EL (cell line): ENCODE results near the gene DNTT.

Experiments used
- DNase-seq: peaks from one replicate; pipeline ENCODE4 v3.0.0-alpha.2; 2016

The DNTT gene

DNA sequence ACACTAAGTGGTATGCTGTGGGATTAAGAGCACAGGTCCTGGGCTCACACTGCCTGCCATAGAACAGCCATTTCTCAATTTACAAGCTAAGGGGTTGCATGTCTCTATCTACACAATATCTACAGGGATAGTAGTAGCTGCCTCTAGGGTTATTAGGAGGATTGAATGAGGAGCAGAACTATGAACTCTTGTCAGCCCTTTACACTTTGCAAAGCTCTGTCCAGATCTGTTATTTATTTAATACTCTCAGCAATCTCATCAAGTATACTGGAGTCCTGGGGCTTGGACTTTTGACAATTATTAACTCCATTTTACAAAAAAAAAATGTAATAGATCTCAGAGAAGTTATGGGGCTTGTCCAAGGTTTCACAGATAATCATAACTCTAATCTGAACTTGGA, 47.8 kb downstream of the DNTT start:
- DNase-seq: no peak

DNA sequence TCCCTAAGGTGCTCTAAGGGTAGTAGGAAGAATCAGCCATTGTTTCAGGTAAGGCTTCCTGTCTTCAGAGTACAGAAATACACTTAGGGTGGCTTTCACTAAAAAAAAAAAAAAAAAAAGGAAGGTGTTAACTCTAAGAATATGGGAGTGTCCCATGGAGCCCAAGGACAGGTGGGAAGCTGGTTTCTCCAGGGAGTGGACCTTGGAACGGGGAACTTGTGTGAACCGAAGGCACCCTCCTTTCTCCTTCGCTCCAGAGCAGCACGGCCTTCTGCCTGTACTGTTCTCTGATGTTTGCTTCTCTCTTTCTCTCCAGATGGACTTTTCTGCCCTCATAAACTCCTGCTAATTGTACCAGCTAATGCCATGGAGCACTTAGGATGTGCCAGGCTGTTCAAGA, 48.3 kb downstream of the DNTT start:
- DNase-seq: no peak

DNA sequence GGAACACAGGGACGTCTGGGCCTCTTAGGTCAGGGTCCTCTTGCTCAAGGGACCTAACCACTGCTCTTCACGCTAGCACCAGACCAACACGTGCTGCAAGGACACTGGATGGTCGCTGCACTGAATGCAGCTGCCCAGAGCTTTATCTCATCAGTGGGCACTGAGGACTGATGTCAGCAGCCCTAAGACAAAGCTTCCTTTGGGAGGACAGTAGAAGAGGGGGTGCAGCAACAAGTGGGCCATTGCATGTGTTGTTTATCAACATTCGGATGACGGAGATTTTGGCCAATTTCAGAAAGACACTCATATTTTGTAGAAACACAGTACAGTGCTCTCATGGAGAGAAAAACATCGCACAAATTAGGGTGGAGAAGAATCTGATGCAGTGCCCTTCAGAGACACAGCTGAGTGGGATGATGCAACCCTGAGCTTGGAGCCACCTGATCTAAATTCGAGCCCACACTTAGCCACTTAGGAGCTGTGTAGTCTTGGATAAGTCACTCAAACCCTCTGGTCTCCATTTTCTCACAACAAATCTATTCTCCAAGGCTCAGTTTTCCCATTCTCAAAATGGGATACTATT, 52.9 kb downstream of the DNTT start:
- no peak for DNase-seq

DNA sequence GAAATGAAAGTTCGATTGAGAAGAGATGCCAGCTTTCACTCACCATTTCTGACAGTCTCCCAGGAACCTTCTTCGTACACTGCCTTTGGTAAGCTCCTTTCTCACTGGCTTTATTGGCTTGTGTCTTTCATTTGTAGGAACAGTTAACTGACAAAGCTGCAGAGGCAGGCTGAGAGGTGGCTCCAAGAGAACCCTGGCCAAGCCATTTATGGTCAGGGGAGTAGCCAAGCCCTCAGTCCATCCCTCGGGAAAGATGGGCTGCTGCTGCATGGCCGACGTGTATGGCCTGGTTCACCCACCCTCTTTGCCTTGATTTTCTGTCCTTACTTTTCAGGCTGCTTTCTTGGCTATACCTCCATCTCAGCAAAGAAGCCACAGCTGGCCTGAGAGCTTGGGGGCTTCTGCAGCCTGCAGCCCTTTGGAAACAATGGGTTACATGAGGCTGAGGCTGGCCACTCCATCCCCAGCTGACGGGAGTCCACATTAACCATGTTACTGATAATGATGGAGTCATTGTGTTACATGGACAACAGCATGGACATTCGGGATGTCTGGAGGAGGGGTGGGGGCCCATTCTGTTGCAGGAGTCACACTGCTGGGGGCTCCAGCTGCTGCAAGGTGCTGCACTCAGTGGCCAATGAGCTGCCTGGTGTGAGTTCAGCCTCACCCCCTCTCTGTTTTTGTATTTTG, 54.8 kb downstream of the DNTT start, which contains the start of gene OPALIN:
OPALIN (minus strand) TSS at position 152 of the 690 bp plus-strand sequence; CDS start at position 46, 106 bp downstream.
- DNase-seq: no peak

DNA sequence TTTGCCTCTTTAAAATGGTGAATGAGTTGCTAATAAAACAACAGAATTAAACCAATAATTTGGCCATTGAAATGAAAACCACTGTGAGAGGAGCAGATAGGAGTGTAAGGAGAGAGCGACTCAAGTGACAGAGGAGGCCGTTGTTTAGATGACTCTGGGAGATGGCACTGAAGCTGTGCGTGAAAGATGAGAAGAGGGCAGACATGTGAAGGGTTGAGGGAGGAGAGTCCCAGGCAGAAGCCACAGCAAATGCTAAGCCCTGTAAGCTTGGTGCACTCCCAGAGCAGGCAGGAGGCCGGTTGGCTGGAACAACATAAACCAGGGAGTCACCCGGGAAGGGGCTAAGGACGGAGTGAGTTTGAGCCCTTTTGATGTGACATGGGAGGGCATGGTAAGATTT, 55.4 kb downstream of the DNTT start:
- no peak for DNase-seq

DNA sequence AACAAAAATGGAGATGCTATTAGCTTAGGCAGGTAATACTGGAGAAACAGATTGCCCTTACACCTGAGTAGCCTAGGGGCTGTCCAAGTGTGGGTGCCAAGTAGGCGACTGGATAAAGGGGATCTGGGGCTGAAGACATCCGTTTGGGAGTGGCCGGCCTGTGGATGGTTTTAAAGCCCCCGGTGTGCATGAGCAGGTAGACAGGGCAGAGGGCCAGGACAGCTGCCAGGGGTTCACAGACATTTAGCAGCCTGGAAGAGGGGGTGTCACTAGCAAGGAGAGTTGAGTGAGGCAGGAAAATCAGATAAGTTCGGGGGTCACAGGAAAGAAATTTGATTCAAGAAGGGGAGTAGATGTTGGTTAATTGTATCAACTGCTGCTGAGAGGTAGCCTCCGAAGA, 56.1 kb downstream of the DNTT start:
- no peak for DNase-seq

DNA sequence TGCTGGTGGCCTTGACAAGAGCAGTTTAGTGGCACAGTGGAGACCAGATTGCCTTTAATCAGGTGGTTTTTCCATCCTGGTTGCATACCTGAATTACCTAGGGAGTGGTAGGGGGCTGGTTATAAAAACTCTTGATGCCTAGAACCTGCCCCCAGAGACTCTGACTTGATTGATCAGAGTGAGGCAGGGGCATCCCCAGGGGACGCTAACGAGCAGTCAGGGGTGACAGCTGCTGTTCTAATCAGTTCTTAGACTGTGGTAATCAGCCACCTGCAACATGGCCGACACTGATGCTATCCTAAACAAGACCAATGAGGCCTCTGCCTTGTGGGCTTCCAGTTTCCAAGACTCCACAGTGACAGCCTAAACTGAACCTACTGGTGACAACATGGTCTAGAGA, 56.5 kb downstream of the DNTT start:
- DNase-seq: no peak

DNA sequence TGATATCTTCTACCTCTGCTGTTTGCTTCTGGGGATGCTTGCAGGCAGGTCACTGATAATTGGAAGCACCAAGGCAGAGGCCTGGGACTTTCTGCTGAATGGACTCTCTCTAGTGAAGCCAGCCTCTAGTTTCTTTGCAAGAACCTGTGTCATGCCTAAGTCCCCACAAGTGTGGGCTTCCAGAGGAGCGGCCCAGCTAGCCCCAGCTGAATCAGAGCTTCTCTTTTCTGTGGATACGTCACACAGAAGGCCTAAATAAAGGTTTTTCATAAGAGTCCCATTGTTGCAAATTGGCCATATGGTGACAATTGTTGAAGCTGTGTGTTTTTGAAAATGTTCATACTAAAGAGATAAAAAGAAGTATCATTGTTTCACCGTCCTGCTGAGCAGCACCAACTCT, 61.3 kb downstream of the DNTT start:
- DNase-seq: no peak

DNA sequence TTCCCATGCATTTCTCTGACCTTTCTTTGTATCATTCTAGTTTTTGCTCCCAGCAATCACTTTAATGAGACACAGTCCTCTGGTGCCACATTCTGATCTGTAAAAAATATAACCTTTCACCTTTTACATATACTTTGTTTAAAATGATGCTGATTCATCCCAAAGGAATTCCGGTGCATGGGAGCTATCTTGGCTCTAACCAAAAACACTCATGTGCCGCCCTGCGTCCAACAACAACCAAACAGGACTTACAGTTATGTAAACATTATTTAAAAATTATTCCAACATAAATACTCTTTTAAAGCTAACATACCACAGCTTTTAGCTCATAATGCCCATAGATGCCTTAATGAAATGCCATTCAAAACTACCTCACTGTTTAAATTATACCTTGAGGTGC, 62.3 kb downstream of the DNTT start:
- DNase-seq: peak; percentile 57

DNA sequence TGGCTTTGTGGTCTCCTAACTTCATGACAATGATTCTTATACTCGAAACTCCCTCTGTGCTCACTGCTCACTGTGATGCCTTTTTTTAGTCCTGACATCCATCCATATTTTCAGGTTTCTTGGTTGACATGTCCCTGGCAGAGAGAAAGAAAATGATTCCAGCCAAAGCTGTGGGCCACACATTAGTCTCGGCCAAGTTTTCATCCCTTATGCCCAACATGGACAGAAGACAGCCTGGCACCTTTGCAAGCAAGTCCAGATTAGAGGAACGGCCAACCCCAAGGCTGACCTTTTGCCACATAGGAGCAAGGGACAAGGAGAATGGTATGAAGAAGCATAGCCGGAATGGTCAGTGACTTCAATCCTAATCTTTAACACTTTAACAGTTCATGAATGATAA, 63.2 kb downstream of the DNTT start:
- no peak for DNase-seq

DNA sequence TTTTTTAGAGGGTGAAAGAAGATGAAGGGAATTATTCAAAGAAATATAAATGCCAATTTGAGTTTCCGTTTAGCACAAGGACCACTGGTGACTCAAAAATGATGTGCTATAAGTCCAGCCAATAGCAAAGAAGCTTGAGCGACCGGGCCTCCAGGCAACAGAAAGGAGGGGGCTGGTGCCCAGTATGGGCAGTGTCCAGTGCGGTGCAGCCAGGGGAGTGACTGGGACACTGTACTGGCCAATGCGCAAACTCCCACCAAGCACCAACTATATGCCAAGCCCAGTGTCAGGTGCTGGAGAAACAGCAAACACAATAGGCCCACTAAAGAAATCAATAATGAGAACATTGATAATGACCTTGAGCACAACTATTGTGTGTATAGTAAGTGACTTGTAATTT, 64.7 kb downstream of the DNTT start:
- no peak for DNase-seq

DNA sequence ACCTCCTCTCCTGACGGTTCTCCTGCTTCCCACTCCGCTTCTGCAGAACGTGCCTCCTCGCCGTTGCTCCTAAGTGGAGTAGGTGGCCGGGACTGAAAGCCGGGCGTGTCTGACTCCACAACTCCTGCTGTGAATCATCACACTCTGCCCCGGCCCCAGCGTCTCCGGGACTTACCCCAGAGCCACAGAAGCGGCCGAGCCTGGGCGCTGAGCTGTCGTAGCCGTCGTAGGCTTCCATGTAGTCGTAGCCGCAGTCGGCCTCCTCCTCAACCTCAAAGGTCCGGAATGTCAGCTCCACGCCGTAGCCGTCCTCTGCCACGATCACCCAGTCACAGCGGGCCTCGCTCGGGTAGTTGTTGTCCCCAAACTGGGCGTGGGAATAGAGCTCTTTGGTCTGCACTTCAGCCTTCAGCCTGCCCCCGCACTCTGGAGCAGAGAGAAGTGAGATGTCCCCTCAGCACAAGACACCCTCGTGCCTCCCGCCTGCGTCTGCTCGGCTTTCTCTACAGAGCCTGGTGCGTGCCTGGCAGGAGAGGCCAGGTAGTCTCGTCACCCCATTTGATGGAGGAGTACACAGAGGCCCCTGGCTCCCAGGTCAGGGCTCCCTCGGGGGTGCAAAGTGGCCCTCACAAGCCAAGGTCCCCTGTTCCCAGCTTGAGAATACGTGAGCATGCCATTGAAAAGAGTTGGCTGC, 65.8 kb downstream of the DNTT start:
- no peak for DNase-seq

DNA sequence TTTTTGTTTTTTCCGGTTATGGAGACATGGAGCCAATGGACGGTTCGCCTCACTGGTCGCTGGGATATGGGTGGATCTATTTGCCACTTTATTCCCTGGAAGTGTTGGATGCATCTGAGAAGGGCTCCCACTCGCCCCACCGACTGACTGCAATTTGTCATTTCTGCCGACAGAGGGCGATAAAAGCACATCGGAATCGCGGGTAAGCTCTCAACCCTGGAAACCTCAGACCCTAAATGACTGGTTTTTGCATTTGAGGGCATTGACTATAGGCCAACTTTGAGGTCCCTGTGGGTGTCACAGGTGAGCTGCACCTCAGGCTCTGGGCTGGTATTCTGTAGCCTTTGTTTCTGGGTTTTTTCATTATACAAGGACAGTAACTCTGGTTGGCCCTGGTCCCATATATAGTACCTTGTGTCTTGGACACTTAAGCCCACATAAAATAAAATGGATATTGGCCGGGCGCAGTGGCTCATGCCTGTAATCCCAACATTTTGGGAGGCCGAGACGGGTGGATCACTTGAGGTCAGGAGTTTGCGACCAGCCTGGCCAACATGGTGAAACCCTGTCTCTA, 66.4 kb downstream of the DNTT start:
- DNase-seq: peak; percentile 57

DNA sequence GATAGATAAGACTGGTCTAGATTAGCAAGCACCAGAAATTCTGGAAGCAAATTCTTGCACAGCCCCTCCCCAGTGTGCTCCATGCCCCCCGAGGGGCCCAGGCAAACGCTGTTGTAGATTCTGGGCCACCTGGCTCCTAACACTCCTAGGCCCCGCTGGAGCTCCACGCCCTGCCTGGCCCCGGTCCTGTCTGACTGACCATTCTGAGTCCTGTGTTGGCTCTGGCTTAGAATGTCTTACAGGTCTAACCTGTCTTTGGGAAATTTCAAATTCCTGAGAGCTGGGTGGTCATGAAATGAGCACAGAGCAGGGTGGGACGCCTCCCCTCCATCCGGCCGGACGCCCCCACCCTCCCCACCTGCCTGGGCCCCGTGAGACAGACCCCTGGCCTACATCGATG, 67.1 kb downstream of the DNTT start:
- DNase-seq: no peak

DNA sequence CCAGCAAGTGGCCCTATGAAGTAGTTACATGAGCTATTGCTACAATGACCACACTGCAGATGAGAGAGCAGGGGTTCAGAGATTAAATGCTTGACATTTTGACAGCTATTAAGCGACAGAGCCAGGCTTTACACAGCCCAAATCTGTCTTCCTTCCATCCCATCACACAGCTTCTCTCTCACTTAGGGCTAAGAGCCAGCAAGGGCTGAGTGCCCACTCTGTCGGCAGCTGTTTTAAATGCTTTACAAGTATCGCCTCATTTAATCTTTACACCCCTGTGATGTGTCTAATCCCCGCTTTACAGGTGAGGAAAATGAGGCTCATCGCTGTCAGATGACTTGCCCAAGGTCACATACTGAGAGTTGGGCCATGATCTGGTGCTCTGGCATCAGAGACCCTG, 69.8 kb downstream of the DNTT start:
- no peak for DNase-seq

DNA sequence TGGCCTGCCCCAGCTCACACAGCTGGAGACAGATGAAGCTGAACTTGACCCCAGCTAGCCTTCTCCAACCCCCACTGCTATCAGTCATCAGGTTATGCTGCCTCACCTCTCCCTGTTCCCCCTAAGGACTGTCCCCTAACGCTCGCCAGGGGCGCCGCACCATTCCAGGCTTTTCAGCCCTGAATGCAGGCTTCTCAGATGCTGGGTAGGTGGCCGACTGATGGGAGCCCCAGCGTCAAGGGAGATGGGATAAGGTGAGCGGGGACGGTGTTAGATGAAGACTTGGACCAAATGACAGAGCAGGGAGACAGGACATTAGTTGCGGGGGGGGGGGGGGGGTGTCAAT, 70.4 kb downstream of the DNTT start:
- no peak for DNase-seq

DNA sequence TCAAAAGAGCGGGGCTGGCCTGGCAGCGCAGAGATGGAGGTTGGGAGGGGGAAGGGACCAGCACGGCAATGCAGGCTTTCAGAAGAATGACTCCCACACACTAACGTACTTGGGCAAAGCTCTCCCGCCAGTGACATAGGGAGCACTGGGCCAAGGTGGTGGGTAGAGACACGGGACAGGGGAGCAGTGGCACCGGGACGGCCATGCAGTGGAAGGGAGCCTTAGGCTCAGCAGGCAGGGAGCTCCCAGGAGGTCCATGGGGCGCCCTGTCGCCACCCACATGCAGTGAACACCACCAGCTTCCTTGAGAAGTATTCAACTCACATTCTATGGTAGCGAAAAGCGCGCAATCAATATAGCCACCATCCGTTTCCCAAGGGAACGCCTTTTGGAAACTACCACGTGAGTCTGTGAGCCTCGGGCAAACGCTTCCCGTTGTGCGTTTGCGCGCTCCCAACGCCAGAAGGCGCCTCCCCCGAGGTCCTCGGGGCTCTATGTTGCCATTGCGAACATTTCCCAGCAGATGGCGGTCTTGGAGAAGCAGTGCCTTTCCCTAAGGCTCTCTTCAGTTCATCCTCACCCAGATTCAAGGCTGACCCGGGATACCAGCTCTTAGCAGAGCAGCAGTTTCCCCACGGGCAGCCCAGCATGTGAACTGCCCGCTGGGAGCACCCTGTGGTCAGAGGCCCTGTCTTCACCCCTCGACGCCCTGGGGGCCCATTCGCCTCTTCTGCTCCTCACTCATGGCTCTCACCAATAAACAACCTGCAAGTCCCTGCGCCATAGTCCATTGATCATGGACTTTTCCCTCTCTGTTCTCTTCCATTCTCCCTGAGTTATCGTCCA, 71.0 kb downstream of the DNTT start:
- DNase-seq: peak; percentile 89

DNA sequence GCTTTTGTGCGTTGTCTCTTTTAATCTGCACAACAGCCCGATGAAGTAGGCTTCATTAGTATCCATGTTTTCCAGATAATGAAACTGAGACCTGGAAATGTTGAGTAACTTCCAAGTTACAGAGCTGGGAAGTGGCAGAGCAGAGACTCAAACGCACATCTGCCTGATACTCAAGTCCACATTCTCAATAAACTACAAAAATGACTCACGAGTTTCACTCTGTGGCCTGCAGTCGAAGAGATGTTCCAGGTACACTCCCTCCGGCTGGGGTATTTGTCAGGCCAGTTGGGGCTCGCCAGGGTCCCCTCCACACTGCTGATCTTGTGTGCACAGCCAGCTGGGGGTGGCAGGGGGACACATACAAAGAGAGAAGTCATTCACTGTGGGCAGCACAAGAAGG, 72.2 kb downstream of the DNTT start:
- DNase-seq: no peak

DNA sequence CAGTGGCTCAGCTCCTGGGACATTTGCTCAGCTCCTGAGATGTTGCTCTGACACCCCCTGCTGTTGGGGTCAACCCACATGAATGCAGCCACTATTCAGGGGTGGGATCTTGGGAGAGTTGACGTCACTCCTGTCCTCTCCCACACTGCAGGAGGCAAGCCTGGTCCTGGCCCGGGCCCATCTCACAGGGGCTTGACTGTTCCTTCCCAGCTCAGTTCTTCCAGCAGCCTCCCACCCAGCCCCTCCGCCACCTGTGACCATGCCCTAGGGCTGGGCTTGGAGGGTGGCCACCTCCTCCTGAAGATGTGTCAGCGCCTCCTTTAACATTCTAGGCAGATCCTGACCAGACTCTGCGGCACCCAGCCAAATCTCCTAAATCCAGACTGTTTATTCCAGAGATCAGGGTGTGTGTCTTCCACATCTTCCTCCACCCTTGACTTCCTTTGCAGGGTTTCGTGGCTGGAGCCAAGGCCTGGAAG, 73.6 kb downstream of the DNTT start:
- peak; percentile 20 for DNase-seq

DNA sequence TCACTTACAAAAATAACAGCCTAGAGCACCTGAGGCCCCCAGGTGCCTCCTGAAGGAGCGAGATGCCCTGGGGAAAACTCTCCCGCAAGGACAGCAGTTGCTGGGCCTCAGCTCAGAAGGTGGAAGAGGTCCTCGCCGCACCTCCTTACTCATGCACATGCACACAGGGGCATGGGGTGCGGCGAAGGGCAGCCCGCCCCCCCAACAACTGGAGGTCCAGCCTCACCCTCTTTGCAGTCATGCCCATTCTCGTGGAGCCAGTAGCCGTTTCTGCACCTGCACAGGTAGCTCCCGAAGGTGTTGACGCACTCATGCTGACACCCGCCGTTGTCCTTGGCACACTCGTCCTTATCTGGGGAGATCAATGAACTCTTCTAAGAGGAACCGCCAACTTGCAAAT, 74.5 kb downstream of the DNTT start:
- DNase-seq: no peak

DNA sequence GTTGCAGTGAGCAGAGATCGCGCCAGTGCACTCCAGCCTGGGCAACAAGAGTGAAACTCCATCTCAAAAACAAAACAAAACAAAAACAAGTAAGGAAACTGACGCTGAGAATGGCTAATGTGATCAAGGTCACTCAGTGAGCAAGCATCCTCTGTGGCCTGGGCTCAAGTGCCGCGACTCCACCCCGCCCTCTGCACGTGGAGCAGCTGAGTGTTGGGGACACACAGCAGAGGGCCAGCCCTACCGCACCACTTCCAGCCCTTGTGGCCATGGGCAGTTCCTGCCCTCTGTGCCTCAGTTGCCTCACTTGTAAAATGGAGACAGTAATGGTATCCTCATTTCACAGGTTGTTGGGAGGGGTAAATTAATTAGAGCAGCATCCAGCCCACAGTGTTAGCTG, 75.5 kb downstream of the DNTT start:
- DNase-seq: no peak

DNA sequence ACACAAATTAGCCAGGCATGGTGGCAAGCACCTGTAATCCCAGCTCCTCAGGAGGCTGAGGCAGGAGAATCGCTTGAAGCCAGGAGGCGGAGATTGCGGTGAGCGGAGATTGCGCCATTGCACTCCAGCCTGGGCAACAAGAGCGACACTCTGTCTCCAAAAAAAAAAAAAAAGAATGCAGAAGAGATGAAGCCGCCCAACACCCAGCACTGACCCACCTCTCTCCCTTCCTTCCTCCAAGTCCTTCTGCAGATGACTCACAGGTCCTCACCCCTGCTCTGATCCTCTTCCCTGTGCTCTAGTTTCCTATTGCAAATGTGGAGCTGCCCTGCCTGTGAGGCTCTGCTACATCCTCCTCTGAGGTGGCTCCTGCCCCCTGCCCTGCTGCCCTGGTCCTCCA, 76.6 kb downstream of the DNTT start:
- peak; percentile 23 for DNase-seq

DNA sequence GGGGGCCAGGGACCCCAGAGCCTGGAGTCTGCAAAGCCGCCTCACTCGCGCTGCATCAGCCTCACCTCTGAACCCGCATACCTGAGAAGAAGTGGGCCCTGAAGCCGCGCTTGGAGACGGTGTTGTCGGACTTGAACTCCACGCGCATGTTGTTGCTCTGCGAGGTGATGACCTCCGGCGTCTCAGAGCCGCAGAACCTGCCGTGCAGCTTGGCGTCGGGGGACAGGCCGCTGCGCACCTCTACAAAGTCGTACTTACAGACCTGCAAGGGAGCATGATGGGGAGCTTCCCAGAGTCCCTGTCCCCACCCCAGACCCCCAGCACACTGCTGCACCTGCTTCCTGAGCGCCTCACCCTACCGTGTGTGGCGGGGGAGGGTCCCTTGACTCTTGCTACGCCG, 80.3 kb downstream of the DNTT start:
- DNase-seq: no peak
